GM18526 (cell line): ENCODE measurements around the gene SCN1B.

Source experiments
- POLR2A ChIP-seq: IDR thresholded peaks from 3 replicates; pipeline ENCODE4 v1.6.1; 2011; ENCODE audit not compliant: insufficient read length; ENCODE audit errors: extremely low read depth

SCN1B gene

GRCh38 chr19:35011737-35012682 is 18.3 kb upstream of the SCN1B start:
- no peak for TF ChIP-seq POLR2A

- TF ChIP-seq POLR2A: no peak
These were observed 17.0 kb upstream of the SCN1B start for GRCh38 chr19:35013041-35013819.

- TF ChIP-seq POLR2A: no peak
These were observed 16.2 kb upstream of the SCN1B start for GRCh38 chr19:35013820-35014754.

- no peak for TF ChIP-seq POLR2A
These were observed 14.9 kb upstream of the SCN1B start for GRCh38 chr19:35015270-35015953.

GRCh38 chr19:35015954-35016351 is 14.3 kb upstream of the SCN1B start:
- TF ChIP-seq POLR2A: no peak

GRCh38 chr19:35017507-35017906 is 12.8 kb upstream of the SCN1B start:
- no peak for TF ChIP-seq POLR2A

- no peak for TF ChIP-seq POLR2A
These were observed 11.9 kb upstream of the SCN1B start for GRCh38 chr19:35018379-35018778.

GRCh38 chr19:35019144-35019543 is 11.1 kb upstream of the SCN1B start:
- TF ChIP-seq POLR2A: no peak

- no peak for TF ChIP-seq POLR2A
These were observed 9.3 kb upstream of the SCN1B start for GRCh38 chr19:35021016-35021415.

- no peak for TF ChIP-seq POLR2A
These were observed 8.7 kb upstream of the SCN1B start for GRCh38 chr19:35021596-35021995.

GRCh38 chr19:35022460-35022859 is 7.8 kb upstream of the SCN1B start:
- no peak for TF ChIP-seq POLR2A

GRCh38 chr19:35023428-35023827 is 6.8 kb upstream of the SCN1B start:
- no peak for TF ChIP-seq POLR2A

GRCh38 chr19:35024095-35024494 is 6.2 kb upstream of the SCN1B start:
- TF ChIP-seq POLR2A: no peak

- TF ChIP-seq POLR2A: no peak
These were observed 4.3 kb upstream of the SCN1B start for GRCh38 chr19:35025969-35026368.
